Fibroblast of the aortic adventitia (primary cell): ENCODE results near the gene PRMT3. TPM values are rescaled to one million over a fixed set of nuclear protein-coding genes. Genes with fewer than 3 reads are reported as not detected.
"Not testable (repeated sequence)": the region's sequence is repeated elsewhere in the genome, so short reads cannot be mapped to it uniquely, and the experiment has no call there.

Source experiments
- DNase-seq: peaks from one replicate; pipeline ENCODE4 v3.0.0-alpha.2; 2010; ENCODE audit warnings: low read depth
- H3K4me3 ChIP-seq: 2 replicates; pipeline ENCODE4 v1.5.1; 2011; ENCODE audit warnings: low read depth, mild to moderate bottlenecking, control low read depth, low read length, moderate library complexity
- CTCF ChIP-seq: IDR thresholded peaks from 2 replicates; pipeline ENCODE4 v1.5.1; 2011; ENCODE audit warnings: mild to moderate bottlenecking, low read length, control low read depth, inconsistent platforms; ENCODE audit not compliant: insufficient read depth
- total RNA-seq: library from RNA; depleted of rRNA; stranded (reverse); fragments of >200 nt; gene quantifications from 2 replicates; pipeline ENCODE4 v1.2.3, GENCODE V29; 2012; ENCODE audit warnings: low replicate concordance

The PRMT3 gene
- total RNA-seq, 1 donor, result 17.3 TPM

DNA sequence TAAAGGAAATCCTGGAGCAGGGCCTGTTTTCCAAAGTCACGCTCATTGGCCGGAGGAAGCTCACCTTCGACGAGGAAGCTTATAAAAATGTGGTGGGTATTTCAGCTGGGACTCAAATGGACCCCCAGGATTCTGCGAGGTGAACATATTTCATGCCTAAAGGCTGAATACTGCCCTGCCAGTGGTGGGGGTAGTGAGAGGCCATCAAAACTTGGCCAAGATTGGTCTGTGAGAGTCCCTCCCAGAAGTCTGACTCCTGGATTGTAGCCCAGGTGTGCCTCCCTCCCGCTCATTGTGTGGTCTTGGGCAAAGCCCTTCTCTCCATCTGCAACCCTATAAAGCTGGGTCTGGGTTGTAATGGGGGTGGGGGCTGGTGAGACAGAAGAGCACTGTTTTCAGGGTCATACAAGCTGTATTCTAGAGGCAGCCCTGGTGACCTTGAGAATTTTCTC lies 23.1 kb upstream of the PRMT3 start:
- TF ChIP-seq CTCF, result peak; percentile 2
- DNase-seq, result no peak

GRCh38 chr11:20365465-20365864 lies 22.1 kb upstream of the PRMT3 start:
- DNase-seq, H3K4me3 ChIP-seq: not testable (repeated sequence)

More for the DNA sequence above, 23.1 kb upstream of the PRMT3 start:
- peak overlapping the region; percentile 68 for H3K4me3 ChIP-seq

- H3K4me3 ChIP-seq, result no peak overlapping the region
- no peak for TF ChIP-seq CTCF
- DNase-seq, result peak; percentile 85
These were observed 20.1 kb upstream of the PRMT3 start for GRCh38 chr11:20367313-20367948.

- DNase-seq, result no peak
- no peak for TF ChIP-seq CTCF
- no peak overlapping the region for H3K4me3 ChIP-seq
These were observed 19.1 kb upstream of the PRMT3 start for GRCh38 chr11:20368438-20368837.

DNA sequence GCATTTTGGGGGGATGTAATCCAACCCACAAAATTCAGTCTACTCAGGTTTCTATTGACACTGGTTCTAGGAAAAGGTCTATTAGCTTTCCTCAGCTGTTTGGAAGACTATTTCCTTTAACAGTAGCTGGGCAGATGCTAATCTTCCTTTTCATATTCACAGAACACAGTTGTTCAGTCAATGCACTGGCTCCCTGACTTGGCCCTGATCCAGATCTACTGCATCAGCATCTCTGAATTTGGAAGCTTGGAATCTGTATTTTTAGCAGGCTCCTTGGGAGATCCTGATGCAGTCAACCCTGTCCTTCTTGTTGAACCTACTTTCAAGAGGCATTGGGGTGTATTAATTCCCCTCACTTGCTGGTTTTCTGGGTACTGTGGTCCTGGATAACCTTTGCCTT lies 17.7 kb upstream of the PRMT3 start:
- TF ChIP-seq CTCF, result no peak
- DNase-seq, result no peak
- no peak overlapping the region for H3K4me3 ChIP-seq

DNA sequence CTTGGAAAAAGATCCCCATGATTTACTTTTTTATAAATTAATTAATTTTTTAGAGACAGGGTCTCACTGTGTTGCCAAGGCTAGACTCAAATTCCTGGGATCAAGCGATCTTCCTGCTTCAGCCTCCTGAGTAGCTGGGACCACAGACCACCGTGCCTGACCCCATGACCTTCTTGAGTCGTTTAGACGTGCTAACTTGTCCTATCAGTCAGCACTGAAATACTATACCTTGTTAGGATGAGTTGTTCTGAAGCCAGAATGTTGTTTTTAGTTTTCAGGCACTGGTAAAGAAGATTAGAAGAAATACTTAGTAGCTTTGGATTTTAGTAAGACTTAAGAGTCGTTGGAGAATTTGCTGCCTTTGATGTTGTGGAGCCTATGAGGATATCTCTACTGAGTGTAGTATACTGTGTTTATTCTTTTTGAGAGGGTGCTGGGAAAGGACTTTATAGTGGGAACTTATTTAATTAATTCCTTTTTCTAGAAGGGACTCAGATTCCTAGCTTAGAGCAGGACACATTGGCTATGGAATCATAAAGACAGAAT lies 15.4 kb upstream of the PRMT3 start:
- H3K4me3 ChIP-seq, result no peak overlapping the region
- DNase-seq, result no peak
- TF ChIP-seq CTCF, result no peak

DNA sequence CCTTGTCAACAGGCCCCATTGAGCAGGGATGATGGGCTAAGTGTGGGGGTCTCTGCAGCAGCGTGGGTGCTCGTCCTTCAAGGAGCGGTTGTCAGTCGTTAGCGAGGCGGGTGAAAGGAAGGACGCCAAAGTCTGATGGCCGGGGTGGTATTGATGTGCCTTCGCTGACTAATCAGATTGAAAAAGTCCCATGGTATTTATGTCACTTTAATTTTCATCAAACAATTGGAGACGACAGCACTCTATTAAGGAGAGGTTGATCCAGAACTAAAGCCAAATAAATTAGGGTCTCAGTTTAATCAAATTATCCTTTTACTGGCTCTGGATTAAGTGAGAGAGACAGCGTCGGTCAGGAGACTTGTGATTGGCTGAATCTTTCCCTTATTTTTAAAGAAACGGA lies 14.4 kb upstream of the PRMT3 start:
- DNase-seq, result no peak
- no peak for TF ChIP-seq CTCF
- no peak overlapping the region for H3K4me3 ChIP-seq
